ENCODE measurements around the gene VDR.
A peak's percentile ranks its signal among the peaks of the same experiment; 100 is the strongest.
"Not testable (repeated sequence)": the region's sequence is repeated elsewhere in the genome, so short reads cannot be mapped to it uniquely, and the experiment has no call there.

The VDR gene

DNA sequence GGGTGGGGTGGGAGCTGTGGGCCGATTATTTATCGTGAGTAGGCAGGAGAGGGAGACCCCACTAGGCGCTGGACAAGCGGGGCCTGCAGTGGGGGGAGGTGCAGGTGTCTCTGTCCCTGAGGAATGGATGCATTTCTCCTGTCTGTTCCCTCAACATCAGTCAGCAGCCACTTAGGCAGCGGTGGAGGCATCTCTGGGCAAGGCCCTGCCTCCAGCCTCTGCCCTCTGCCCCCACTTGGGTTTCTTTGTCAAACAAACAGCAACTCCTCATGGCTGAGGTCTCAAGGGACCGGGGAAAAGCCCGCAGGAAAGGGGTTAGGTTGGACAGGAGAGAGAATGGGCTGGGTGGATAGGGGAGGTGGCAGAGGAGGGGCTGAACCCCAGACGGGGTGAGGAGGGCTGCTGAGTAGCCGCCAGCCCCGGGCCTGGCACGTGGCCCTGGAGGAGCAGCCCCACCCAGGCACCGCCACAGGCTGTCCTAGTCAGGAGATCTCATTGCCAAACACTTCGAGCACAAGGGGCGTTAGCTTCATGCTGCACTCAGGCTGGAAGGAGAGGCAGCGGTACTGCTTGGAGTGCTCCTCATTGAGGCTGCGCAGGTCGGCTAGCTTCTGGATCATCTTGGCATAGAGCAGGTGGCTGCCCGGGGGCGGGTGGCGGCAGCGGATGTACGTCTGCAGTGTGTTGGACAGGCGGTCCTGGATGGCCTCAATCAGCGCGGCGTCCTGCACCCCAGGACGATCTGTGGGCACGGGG, 60.4 kb downstream of the VDR start:
- peak; percentile 89 for DNase-seq

DNA sequence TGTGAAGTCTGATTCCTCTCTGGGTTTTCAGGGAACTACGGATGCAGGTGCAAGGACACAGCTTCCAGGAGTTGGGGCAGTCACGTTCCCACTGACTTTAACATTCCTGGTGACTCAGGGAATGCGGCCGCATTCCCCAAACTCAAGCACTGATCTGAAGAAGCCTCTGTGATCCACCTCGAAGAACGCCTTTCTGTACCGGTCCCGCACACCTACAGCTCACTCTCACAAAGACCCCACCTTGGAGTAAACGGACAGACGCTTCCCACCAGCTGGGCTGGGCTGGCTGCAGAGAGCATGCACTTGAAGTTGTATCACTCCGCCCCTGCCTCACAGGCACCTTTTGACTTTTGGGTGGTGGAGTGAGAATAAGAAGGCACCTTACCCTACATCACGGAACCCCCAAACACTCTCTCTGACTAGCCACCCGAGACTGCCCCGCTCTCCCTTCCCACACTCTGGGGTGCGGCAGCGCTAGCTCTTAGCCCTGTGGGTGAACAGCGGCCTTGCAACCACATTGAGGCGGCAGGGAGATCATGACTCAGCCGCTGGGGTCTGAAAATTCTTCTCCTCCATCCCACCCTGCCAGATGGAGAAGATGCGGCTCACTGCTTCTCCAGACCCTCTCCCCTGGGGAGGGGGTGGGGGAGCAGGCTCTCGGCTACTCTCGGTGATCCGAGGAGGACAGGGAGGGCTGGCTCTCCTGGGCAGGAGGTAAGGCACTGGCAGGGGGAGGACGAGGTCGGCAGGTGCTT, 61.4 kb downstream of the VDR start:
- DNase-seq: no peak

DNA sequence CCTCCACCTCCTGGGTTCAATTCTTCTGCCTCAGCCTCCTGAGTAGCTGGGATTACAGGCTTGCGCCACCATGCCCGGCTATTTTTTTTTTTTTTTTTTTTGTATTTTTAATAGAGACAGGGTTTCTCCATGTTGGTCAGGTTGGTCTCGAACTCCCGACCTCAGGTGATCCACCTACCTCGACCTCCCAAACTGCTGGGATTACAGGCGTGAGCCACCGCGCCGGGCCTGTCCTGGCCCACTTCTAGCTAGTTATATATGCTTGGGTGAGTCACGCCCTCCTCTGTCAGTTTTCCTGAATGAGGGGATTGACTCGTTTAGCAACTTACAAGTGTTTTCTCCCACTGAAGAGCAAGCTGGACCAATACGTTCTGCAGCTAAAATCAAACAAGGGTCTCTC, 62.3 kb downstream of the VDR start:
- DNase-seq: not testable (repeated sequence)

DNA sequence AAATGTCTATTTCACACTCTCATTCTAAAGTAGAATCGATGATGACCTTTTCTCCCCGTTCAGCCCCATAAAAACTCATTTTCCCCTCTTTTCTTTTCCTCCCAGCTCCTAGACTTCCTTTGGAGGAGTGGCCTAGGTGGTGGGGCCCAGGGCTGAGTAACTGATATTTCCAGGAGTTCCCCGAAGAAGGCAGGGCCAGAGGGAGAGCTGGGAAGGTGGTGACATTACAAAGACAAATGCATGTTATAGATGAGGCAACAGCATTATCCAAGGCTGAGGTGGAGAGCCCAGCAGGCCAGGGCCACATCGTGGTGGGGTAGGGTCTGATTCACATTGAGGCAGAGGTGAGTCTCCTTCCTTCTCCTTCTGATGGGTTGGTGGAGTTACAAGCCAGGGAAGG, 62.9 kb downstream of the VDR start:
- no peak for DNase-seq

DNA sequence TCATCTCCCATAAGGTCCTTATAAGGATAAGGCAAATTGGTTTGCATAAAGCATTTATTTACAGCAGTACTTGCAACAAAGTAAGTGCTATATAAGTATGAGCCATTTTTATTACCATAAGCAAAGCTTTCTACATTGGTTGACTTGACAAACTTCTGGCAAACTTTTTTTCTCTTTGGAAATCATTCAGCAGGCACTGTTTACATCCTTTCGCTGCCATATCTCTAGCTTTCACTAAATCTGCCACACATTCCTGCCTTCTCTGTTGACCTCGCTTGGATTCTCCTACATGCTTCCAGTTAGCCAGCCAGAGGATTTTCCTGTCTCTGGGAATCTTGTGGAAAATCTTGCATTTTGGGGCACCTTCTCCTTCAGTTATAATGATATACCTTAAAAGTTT, 63.3 kb downstream of the VDR start:
- DNase-seq: no peak

DNA sequence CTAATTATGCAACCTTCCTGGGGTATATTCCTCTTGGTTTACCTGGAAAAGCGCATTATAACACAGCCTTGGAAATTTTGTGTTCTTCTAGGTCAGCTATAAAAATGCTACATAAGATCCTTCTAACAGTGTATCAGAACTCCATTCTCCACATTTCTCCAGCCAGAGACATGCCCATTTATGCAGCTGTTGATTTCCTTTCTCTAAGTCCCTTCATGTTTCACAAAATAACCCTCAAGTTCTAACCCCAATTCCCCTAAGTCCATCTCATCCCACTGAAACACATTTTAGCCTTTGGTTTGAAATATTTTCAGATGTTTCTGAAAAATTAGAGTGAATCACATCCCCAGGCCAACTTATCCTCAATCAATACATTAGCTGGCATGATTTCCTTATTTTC, 64.2 kb downstream of the VDR start:
- DNase-seq: no peak

DNA sequence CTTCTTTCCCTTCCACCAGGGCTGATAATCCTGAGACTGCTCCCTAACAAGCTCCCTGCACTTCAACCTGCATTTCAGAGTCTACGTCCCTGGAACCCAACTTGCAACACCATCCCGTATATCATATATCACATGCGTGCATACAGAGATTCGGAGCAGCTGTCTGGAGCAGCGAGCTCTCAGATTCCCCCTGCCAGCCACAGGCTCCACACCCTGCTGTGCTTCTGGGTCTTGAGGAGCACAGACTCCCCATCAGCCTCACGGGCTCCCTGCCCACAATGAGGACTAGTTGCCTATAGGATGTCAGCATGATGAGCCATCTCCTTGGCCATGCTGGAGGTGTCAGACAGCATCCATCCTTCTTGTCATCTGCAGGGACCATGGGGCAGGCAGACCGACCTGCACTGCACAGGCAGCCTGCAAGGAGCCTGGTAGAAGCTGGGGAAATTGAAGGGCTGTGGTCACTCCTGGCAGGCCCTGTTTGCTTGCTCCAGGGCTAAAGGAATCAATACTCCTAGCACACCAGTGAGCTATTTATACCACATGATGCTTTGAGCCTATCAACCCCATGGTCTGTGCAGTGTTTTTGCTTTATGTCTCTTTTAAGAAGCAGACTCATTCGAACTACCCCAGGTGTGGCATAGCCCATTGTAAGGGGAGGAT, 65.4 kb downstream of the VDR start:
- DNase-seq: no peak

DNA sequence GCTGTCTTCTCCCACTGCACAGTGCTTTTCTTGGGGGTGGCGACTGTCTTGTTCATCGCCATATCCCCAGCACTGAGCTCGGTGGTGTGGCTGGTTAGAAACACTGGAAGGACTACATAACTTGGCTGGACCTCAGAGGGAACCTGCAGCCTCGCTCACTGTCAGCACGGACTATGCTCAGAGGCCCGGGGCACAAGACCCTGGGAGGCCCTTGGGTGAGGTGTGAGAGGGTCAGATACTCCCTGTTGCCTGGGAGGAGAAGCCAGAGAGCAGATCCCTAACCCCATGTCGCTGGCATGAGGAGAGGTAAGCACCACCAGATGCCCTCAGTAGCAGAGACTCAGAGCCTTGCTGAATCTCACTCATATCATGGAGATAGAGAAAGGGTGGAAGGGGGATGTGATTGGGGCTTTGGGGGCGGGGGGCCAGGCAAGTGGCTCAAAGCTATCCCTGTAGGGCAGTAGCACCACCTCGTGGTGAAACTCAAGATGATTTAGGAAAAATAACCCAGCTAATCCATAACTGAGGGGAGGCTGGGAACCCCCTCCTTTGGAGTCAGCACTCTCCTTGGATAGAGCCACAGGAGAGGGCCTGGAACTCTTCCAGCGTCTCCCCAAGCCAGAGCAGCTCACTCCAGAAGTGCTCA, 66.4 kb downstream of the VDR start:
- peak; percentile 76 for DNase-seq

DNA sequence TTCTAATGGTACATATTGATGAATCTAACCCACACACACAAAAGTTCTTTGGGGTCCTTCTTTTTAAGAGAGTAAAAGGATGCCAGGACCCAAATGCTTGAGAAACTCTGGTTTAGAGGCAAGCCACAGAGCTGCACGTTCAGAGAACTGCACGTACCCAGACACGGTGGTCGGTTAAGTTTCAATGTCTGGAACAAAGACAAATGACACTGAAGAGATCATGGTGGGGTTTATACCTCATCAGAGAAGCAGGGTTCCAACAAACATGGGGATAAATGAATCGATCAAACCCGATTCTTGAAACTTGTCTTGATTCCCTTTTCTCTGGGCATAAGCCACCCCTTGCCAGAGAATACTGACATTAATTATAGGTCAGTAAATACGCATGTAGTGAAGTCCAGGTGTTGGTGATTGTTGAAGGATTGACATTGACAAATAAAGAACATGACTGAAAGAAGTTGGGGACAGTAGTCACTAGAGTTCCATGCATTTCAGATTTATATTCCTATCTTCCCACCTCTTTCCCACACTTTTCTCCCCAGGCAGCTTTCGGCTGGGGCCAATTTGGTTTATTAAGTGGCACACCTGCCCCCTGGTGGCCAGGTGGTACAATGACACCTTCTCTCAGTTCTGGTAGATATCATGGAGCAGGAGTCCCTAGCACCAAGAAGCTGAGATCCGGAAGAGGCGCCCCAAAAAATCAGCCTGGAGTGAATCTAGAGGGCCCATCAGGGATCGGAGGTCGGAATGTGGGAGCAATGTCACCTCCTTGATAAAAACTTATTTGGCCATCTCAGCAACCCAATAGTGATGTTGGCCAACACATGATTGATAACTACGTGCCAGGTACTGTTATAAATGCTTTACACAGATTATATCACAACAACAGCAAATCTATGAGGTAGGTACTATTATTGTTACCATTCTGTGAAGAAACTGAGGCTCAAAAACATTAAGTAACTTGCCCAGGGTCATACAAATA, 67.3 kb downstream of the VDR start:
- peak; percentile 84 for DNase-seq

DNA sequence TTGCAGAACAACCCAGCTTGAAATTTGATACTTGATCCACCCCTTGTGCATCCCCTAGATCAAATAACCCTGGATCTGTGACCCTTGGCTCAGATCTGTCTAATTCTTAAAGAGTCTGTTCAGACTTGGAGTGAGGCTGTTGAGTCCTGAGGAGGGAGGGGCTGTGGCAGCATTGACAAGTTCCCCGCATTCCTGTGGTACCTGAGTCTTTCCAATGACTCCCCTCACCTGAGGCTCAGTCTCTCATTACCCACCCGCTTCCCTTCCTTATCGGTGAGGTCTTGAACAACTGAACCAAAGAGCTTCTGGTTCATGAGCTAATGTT, 69.0 kb downstream of the VDR start:
- no peak for DNase-seq

DNA sequence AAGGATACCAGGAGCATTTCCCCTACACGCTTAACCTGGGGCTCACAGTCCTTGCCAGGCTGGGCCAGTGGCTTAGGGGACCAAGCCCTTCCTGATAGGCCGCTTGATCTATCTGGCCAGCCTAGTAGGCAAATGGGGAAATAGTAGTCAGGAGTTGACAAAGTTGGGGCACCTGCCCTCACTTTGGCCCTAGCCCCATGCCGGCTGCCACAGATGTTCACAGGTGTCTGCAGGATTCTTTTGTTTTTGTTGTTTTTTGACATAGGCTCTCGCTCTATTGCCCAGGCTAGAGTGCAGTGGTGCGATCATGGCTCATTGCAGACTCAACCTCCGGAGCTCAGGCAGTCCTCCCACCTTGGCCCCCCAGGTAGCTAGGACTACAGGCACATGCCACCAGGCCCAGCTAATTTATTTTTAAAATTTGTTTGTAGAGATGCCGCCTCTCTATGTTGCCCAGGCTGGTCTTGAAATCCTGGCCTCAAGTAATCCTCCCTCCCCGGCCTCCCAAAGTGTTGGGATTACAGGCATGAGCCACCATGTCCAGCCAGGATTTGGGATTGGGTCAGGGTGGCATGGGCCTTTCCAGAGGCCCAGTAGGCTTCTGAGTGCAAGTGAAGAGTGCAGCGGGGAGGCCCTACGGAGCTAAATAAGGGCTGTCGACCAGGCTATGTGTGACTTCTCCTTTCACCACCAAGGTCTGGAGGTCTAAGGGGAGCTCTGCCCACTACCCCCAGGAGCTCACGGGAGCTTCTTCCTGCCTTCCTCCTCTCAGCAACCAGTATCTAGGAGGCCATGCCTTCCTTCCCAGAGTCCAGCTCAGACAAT, 69.6 kb downstream of the VDR start:
- DNase-seq: no peak

DNA sequence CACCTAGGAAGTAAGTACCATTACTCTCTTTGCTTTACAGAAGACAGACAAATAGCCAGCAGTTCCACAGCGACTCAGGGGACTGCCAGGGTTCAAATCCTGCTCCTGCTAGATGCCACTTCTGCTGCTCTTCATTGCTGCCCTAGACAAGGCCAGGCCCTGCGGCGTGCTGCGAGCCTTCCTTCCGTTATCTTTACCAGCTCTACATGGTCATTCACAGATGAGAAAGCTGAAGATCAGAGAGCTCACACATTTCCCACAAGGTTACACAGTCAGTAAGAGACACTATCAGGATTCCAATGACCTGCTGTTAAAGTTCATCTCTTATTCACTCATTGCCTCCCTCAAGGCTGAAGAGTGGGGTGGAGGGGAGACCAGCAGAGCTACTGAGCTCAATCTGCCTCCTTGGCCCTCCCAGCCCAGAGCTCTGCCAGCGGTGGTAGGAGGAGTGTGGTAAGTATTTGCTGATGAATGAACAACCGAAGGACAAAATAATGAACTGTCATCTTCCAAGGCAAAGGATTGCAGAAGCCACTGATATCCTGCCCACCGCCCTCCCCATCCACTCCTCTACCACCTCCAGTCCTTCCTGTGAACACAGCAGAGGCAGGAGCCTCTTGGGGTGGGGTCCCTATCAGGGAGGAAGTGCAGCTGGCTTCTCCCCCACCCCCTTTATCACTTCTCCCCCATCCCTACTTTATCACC, 70.4 kb downstream of the VDR start:
- DNase-seq: peak; percentile 90

DNA sequence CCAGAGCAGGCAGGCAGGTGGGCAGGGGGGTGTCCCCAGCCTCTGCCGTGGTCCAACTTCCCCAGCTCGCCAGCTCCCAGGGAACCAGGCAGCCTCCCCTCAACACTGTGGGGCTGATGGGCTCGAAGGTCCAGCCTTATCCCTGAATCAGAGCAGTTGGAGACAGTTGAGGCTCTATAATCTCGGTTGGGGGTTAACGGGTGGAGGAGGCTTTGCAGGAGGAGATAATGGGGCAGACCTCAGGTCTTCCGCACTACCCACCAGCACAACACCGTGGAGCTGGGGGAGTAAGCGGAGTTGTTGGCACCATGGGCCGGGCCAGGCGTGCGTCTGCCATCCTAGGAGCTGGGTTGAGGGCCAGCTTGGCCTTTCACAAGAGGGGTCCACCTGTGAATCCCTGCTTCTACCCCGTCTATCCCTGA, 71.2 kb downstream of the VDR start:
- DNase-seq: peak; percentile 90

DNA sequence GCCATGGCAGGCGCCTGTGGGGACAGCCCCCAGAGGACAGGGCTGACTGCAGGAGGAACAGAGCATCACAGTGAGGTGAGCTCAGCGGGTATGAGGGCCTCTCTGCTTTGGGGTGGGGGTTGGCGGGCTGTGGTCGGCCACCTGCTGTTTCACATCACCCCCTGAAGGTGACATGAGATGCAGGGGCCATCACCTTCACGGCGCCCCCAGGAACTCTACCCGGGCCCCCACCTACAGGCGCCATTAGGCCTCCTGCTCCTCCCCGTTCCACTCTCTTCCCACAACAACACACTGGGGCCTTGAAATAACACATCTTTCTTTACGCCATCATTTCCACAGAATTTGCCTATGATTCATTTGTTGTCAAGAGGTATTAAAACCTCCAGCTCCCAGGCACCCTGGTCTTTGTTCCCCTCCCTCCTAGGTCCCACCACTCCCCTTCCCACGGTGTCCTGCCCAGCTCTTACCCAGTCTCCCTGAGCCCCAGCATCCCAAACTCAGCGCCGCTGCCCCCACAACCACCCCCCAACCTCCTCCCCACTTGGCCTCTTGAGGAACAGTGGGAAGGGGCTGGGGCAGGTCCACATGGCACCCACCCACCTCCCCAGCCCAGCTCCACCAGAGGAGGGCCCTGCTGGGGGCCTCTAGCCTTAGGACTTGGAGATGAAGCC, 72.4 kb downstream of the VDR start:
- no peak for DNase-seq

DNA sequence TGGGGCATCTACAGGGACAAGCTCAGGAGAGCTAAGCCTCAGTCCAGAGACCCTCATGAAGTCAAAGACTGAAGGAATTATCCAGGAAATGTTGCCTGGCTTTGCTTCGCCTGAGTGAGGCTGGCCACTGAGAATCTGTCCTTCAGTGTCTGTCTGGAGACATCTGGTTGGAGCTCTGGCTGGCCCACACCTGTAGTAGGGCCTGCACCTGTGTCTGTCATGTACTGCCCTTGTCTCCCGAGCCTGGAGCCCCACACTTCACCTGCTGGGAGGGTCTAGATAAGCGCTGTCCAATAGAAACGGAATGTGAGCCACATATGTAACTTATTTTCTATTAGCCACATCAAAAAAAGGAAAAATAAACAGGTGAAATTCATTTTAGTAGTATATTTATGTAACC, 75.2 kb downstream of the VDR start:
- peak; percentile 34 for DNase-seq

DNA sequence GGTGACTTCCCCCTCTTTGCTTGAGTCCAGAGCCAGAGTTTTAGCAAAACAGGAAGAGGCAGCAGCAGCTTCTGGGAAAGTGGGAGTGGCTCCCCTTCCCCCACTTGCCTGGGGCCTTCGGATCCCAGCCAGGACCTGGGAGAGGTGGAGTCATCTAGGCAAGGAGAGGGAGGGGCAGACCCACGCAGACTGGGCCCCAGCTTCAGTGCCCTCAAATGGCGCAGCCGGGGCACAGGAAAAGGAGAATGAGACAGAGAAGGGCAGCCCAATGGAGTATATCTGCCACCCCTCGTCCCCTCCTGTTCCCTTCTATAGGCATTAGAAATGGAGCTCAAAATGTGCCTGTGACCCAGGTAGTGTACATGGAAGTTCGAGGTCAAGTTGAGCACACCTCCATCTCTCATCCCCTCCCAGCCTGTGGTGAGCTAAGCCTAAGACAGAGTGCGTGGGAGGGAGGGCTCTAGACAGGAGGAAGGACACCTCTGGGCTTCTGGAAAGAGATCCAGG, 75.8 kb downstream of the VDR start:
- DNase-seq: peak; percentile 87

DNA sequence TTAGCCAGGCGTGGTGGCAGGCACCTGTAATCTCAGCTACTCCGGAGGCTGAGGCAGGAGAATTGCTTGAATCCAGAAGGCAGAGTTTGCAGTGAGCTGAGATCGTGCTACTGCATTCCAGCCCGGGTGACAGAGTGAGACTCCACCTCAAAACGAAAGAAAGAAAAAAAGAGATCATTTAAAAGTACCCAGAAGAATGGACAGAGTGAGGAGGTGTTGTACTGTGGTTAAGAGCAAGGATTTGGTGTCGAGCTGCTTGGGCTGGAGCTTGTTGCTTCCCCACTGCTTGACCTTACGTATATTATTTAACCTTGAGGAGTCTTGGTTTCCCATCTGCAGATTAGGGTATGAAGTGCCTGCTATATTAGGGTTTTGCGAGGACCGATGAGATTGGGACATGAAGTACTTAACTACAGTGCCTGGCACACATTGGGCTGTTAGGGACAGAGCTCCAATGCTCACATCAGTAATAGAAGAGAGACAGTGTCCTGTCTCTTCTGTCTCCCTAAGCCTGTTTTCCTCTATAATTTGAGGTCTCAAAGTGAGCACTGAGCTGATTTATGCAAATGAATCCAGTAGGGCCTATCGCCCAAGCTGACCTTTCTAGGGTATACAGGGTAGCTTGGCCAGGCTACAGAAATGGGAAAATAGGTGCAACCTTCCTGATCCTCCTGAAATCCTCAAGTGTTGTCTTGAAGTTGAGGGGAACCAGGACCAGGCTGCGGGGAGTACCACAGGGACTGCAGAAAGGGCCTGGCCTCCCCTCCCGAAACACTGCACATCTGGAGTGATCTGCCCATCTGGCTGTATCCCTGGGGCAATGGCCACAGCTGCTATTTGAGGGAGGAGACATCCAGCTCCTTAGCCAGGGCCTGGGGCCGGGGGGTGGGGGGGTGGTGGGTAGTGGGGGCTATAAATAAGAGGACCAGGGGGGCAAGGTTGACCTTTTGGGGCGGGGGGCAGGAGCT, 76.5 kb downstream of the VDR start:
- no peak for DNase-seq

DNA sequence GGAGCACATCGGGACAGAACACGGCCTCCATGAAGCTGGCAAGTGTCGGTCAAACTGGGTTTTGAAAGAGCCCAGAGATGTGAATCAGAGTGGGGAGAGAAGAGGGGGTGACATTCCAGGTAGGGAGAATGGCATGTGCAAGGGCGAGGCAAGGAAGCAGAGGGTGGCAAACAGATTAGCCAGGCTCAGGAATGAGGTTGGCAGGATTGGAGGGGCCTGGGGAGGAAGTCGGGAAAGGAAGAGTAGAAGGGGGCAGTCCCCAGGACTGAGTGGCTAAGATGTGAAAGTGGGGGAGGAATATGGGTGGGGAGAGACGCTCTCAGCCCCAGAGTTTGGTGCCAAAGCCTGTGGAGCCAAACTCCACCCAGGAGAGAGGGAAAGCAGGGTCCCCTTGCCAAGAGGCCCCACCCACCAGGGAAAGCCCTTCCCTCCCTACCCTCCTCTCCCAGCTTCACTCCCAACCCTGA, 79.6 kb downstream of the VDR start:
- peak; percentile 14 for DNase-seq

DNA sequence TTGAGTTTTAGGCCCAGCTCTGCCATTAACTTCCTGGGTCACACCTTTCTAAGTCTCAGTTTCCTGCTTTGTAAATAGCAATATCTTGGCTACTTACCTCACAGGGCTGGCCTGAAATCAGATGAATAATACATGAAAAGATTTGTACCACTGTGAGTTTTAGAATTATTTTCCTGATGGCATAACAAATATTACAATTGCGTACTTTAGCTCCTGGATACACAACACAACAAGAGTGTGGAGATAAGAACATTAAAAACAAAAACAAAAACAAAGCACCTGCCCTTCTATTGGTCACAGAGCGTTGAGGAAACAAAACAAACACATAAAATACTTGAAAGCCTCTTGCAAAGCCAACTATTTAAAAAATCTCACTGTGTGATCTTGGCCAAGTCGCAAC, 80.2 kb downstream of the VDR start:
- no peak for DNase-seq
